Heart right ventricle (tissue), 16 donors: ENCODE results near the gene MGLL. TPM values are rescaled to one million over a fixed set of nuclear protein-coding genes. Genes with fewer than 3 reads are reported as not detected.

Source experiments
- ATAC-seq, 8 donors: fragments of 200-7000 bp; cut with Tn5 transposase; one replicate each; pipeline ENCODE4 v1.9.1; 2020; ENCODE audit warnings: mild to moderate bottlenecking in 8 of 8, moderate library complexity in 8 of 8, moderate number of reproducible peaks in 1 of 8
- DNase-seq, 2 donors: peaks; one replicate each; pipeline ENCODE4 v3.0.0-alpha.2; 2020
- H3K27ac ChIP-seq, 10 donors: fragments of 200-600 bp; sonication (generic) in 2 of 10; one replicate each; pipeline versions ENCODE4 v1.5.0 to v1.8.0; 2020 to 2022; ENCODE audit warnings: mild to moderate bottlenecking in 3 of 10
- H3K27me3 ChIP-seq, 7 donors: fragments of 200-600 bp; one replicate each; pipeline ENCODE4 v1.8.0; 2021 to 2022; ENCODE audit warnings: mild to moderate bottlenecking in 2 of 7
- H3K36me3 ChIP-seq, 9 donors: fragments of 200-600 bp; sonication (generic) in 1 of 9; one replicate each; pipeline versions ENCODE4 v1.5.0 to v1.8.0; 2020 to 2022; ENCODE audit warnings: mild to moderate bottlenecking in 2 of 9
- H3K4me1 ChIP-seq, 9 donors: fragments of 200-600 bp; sonication (generic) in 1 of 9; one replicate each; pipeline versions ENCODE4 v1.5.0 to v1.8.0; 2020 to 2022; ENCODE audit warnings: mild to moderate bottlenecking in 4 of 9
- H3K4me3 ChIP-seq, 10 donors: fragments of 200-600 bp; sonication (generic) in 2 of 10; one replicate each; pipeline versions ENCODE4 v1.5.0 to v1.8.0; 2020 to 2022; ENCODE audit warnings: mild to moderate bottlenecking in 7 of 10, moderate library complexity in 2 of 10
- H3K9me3 ChIP-seq, 11 donors: fragments of 200-600 bp in 10 of 11; sonication (generic) in 2 of 11; one replicate each; pipeline versions ENCODE4 v1.5.0 to v1.8.0; 2013 to 2022; ENCODE audit warnings: mild to moderate bottlenecking in 2 of 11, control low read depth in 1 of 11, moderate library complexity in 1 of 11
- WGBS, 2 donors: extraction: QIAGEN DNeasy Blood & Tissue Kit; methylation state at CpG; one replicate each; pipeline ENCODE4 v1.1.7; 2013; ENCODE audit warnings: inconsistent platforms in 1 of 2; 5-methylcytosine and 5-hydroxymethylcytosine counted together
- intact Hi-C, 10 donors: fragments of 100-400 bp; cut with DNase I; formaldehyde crosslinking; loops; one replicate each; pipeline versions ENCODE4 v1.11.1 to v1.14.2; 2022
- polyA plus RNA-seq, 2 donors: library from polyadenylated mRNA; stranded (reverse); fragments of 200-250 nt; gene quantifications; one replicate each; pipeline ENCODE4 v1.2.3, GENCODE V29; 2013
- total RNA-seq, 10 donors: library from RNA; stranded (reverse); fragmentation: NEBNext Ultra II Directional in 3 of 10; extraction: Animal tissue kit (Norgen Biotek cat#: 25700) in 3 of 10; gene quantifications; one replicate each; pipeline versions ENCODE4 v1.2.1 to v1.2.4, GENCODE V29; 2021 to 2023
- TF ChIP-seq, protein P1 (sequence below), 9 donors: fragments of 200-600 bp; sonication (generic) in 2 of 9; IDR thresholded peaks; one replicate each; pipeline versions ENCODE4 v1.5.0 to v1.8.0; 2021 to 2022; ENCODE audit warnings: antibody characterized with exemption in 9 of 9, mild to moderate bottlenecking in 5 of 9, moderate library complexity in 1 of 9
- donor health status: Arrhythmogenic right ventricular cardiomyopathy.
- donor health status: ischemic (EF 13 %, LVEDD 7.1; RV severe dilation, severe dysfunction).
- donor health status: healthy with polysubstance abuse.
- donor health status: DM: no; HTN: yes; CAD: no.
- donor health status: DM: no; HTN: no; CAD: no.
- donor health status: ischemic (EF 25% LVEDD 6.9; RV normal size, moderate dysfunction).
- donor health status: ischemic (EF 25% LVEDD 5.7; RV mildly dilated, moderate dysfunction).
- donor health status: healthy.
- donor health status: DM: yes; HTN: yes; CAD: no.
- donor health status: Ischemic cardiomyopathy.
- donor health status: ischemic (EF 35%, LVEDD 5.7; RV mildly dilated, moderate dysfunction).
- donor health status: nonischemic (EF 11% LVEDD 7.7; RV severe dilation, severe dysfunction).
- donor health status: DM: yes; HTN: yes; CAD: no.
- donor health status: PGD.
- donor health status: ischemic (EF 29% LVEDD 5.4; RV normal size, mild dysfunction).
- donor health status: nonischemic (EF 23%, LVEDD 6.1; RV moderate dilation, normal function).

MGLL gene
- total and polyA plus RNA-seq, 12 donors = 35.7 to 103 (median 65.2) TPM

- Histone ChIP-seq H3K9me3 (peaks cover 0 to 21% (median 11%) of the 10 kb centered on the region in 11 donors), H3K36me3 (peaks cover 0 to 42% (median 0%) of the 10 kb centered on the region in 9 donors), H3K27me3 (no peaks in the 10 kb centered on the region), H3K27ac (peak overlapping the region in 1 of 10 donors; percentile 71), H3K4me3 (no peak overlapping the region), H3K4me1 (peaks cover 11 to 81% (median 44%) of the 10 kb centered on the region in 9 donors)
- 93% methylated on average over 1 of the region's 1 CpG for WGBS, 2 donors
- TF ChIP-seq, protein P1, sequence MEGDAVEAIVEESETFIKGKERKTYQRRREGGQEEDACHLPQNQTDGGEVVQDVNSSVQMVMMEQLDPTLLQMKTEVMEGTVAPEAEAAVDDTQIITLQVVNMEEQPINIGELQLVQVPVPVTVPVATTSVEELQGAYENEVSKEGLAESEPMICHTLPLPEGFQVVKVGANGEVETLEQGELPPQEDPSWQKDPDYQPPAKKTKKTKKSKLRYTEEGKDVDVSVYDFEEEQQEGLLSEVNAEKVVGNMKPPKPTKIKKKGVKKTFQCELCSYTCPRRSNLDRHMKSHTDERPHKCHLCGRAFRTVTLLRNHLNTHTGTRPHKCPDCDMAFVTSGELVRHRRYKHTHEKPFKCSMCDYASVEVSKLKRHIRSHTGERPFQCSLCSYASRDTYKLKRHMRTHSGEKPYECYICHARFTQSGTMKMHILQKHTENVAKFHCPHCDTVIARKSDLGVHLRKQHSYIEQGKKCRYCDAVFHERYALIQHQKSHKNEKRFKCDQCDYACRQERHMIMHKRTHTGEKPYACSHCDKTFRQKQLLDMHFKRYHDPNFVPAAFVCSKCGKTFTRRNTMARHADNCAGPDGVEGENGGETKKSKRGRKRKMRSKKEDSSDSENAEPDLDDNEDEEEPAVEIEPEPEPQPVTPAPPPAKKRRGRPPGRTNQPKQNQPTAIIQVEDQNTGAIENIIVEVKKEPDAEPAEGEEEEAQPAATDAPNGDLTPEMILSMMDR (IDR thresholded peaks at IDR 0.05) = no peak
- DNase-seq (no peak), ATAC-seq (no peak)
- intact Hi-C loops = loop anchor here in 1 of 10 donors (10.0 kb wide), 1 partner anchor 48 kb away; no protein-coding TSS in a partner anchor
These were observed 55.2 kb downstream of the MGLL start for GRCh38 chr3:127767126-127767525.

DNA sequence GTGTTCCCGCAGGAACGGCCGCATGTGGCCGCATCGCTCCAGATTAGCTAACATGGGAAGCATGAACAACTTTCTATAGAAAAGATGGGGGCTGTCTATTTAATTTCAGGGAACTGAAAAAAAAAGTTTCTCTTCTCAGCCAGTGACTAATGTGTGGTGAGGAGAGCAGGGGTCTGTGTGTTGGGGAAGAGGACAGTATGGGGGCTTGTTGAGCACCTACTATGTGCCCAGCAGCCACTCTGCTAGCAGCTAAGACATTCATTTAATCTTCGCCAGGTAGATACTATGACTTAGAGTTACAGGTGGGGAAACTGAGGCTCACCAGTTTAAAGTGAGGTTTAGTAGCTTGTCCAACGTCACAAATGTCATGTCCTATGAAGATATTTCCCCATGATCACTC lies 56.6 kb downstream of the MGLL start:
- Histone ChIP-seq H3K27ac (peak overlapping the region in 2 of 10 donors; percentile 12 to 39), H3K9me3 (peaks cover 0 to 21% (median 11%) of the 10 kb centered on the region in 11 donors), H3K4me1 (peaks cover 16 to 82% (median 56%) of the 10 kb centered on the region in 9 donors), H3K4me3 (no peak overlapping the region), H3K27me3 (no peaks in the 10 kb centered on the region), H3K36me3 (peaks cover 0 to 42% (median 0%) of the 10 kb centered on the region in 9 donors)
- 91 to 97% methylated on average over 7 of the region's 7 CpGs for WGBS, 2 donors
- DNase-seq (no peak), ATAC-seq (no peak)
- intact Hi-C loops = loop anchor here in 1 of 10 donors (10.0 kb wide), 1 partner anchor 49 kb away; no protein-coding TSS in a partner anchor
- TF ChIP-seq, protein P1 (IDR thresholded peaks at IDR 0.05) = no peak

- ATAC-seq = no peak
- intact Hi-C loops = loop anchor here in 1 of 10 donors (10.0 kb wide), 1 partner anchor 50 kb away; no protein-coding TSS in a partner anchor
- peaks cover 0 to 50% (median 0%) of the 10 kb centered on the region in 9 donors for H3K36me3 ChIP-seq
- 74 to 79% methylated on average over 5 of the region's 5 CpGs for WGBS, 2 donors
- H3K27ac ChIP-seq = peak overlapping the region in 2 of 10 donors; percentile 39 to 80
- no peak for DNase-seq
- TF ChIP-seq, protein P1 (IDR thresholded peaks at IDR 0.05) = no peak
- H3K9me3 ChIP-seq = peaks cover 0 to 21% (median 11%) of the 10 kb centered on the region in 11 donors
- H3K4me3 ChIP-seq = no peak overlapping the region
- no peaks in the 10 kb centered on the region for H3K27me3 ChIP-seq
- H3K4me1 ChIP-seq = peaks cover 16 to 77% (median 63%) of the 10 kb centered on the region in 9 donors
These were observed 57.4 kb downstream of the MGLL start for GRCh38 chr3:127764841-127765362.

DNA sequence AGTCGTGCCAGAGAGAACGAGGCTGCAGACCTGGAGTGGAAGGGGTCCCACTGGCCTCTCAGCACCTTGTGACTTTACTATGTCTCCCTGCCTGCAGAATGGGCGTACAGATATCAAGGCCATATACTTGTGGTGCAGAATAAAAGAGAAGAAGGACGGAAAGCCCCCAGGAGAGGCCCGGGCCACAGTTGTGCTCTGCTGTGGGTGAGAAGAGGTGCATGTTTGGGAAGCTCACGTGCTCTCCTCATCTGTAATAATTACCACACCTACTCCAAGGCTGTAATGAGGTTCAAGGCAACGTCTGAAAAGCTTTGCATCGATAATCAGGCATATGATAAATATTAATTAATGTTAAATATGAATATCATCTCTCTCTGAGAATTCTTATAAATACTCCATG lies 58.0 kb downstream of the MGLL start:
- Histone ChIP-seq H3K4me1 (peaks cover 16 to 81% (median 69%) of the 10 kb centered on the region in 9 donors), H3K4me3 (no peak overlapping the region)
- DNase-seq = no peak

More for the DNA sequence above, 58.0 kb downstream of the MGLL start:
- Histone ChIP-seq H3K27ac (peak overlapping the region in 7 of 10 donors; percentile 36 to 81 (median 52)), H3K27me3 (no peaks in the 10 kb centered on the region), H3K9me3 (peaks cover 0 to 21% (median 11%) of the 10 kb centered on the region in 11 donors), H3K36me3 (peaks cover 0 to 54% (median 3%) of the 10 kb centered on the region in 9 donors)
- TF ChIP-seq, protein P1 (IDR thresholded peaks at IDR 0.05) = no peak
- intact Hi-C loops = loop anchor here in 1 of 10 donors (10.0 kb wide), 1 partner anchor 50 kb away; no protein-coding TSS in a partner anchor
- 71 to 90% methylated on average over 8 of the region's 8 CpGs for WGBS, 2 donors
- no peak for ATAC-seq
